GM19025 (cell line): ENCODE data around the gene STRA6.

Experiments
- ATAC-seq: cut with Tn5 transposase; IDR thresholded peaks from one replicate; pipeline ENCODE4 v1.9.1; 2021; ENCODE audit warnings: mild to moderate bottlenecking, low read depth, moderate library complexity; ENCODE audit not compliant: unreplicated experiment

Gene STRA6

GRCh38 chr15:74202452-74203401, at the start of gene STRA6:
TSS of gene STRA6 (minus strand) at chr15:74202787. CDS start at chr15:74202267, 520 bp downstream.
- no peak for ATAC-seq

GRCh38 chr15:74252291-74252690, 49.7 kb upstream of the STRA6 start:
- no peak for ATAC-seq

- ATAC-seq = no peak
Observed at GRCh38 chr15:74251131-74251811, 48.7 kb upstream of the STRA6 start.

- no peak for ATAC-seq
Observed at GRCh38 chr15:74250266-74250665, 47.7 kb upstream of the STRA6 start.

- ATAC-seq = no peak
Observed at GRCh38 chr15:74245342-74245931, 42.9 kb upstream of the STRA6 start.

GRCh38 chr15:74244822-74245341, 42.3 kb upstream of the STRA6 start:
- no peak for ATAC-seq

- ATAC-seq = no peak
Observed at GRCh38 chr15:74243431-74243830, 40.8 kb upstream of the STRA6 start.

GRCh38 chr15:74242441-74243185, 40.0 kb upstream of the STRA6 start:
- no peak for ATAC-seq

- ATAC-seq = no peak
Observed at GRCh38 chr15:74240897-74241614, 38.5 kb upstream of the STRA6 start.

GRCh38 chr15:74240002-74240568, 37.5 kb upstream of the STRA6 start:
- no peak for ATAC-seq

GRCh38 chr15:74239051-74239705, 36.6 kb upstream of the STRA6 start:
- no peak for ATAC-seq

- no peak for ATAC-seq
Observed at GRCh38 chr15:74235962-74236361, 33.4 kb upstream of the STRA6 start, which contains the start of gene CCDC33. TSS of gene CCDC33 (plus strand) at chr15:74236326. CDS start at chr15:74236720, 394 bp downstream.

- no peak for ATAC-seq
Observed at GRCh38 chr15:74234598-74234875, 31.9 kb upstream of the STRA6 start.

GRCh38 chr15:74233851-74234597, 31.4 kb upstream of the STRA6 start:
- no peak for ATAC-seq

- no peak for ATAC-seq
Observed at GRCh38 chr15:74233373-74233772, 30.8 kb upstream of the STRA6 start.

- no peak for ATAC-seq
Observed at GRCh38 chr15:74231475-74231874, 28.9 kb upstream of the STRA6 start.

- ATAC-seq = no peak
Observed at GRCh38 chr15:74229686-74230085, 27.1 kb upstream of the STRA6 start.

- no peak for ATAC-seq
Observed at GRCh38 chr15:74228723-74229081, 26.1 kb upstream of the STRA6 start.
